ENCODE measurements around the gene MALT1. TPM values are rescaled to one million over a fixed set of nuclear protein-coding genes. Genes with fewer than 3 reads are reported as not detected.

The MALT1 gene
- total and polyA plus RNA-seq, 2 donors (not counting 1 experiment from before 2014, with no cell fraction given) = 18.0 to 25.5 TPM

GRCh38 chr18:58637946-58638345, 33.3 kb upstream of the MALT1 start:
- Histone ChIP-seq H3K27me3 (ENCODE audit: control insufficient read depth, insufficient read depth, low read length) (no peaks in the 10 kb centered on the region), H2AFZ (ENCODE audit: low read length) (no peak overlapping the region), H4K20me1 (ENCODE audit: control insufficient read depth, extremely low read depth, insufficient read depth, low read length) (no peaks in the 10 kb centered on the region), H3K4me2 (ENCODE audit: extremely low read depth, insufficient read depth, low read length) (no peak overlapping the region), H3K27ac (ENCODE audit: insufficient read depth, low read length) (no peak overlapping the region), H3K4me1 (ENCODE audit: control insufficient read depth, extremely low read depth, insufficient read depth, low read length) (peaks cover 7% of the 10 kb centered on the region), H3K36me3 (ENCODE audit: control insufficient read depth, insufficient read depth, low read length) (no peaks in the 10 kb centered on the region), H3K9me3 (ENCODE audit: control insufficient read depth, insufficient read depth, low read depth, low read length) (no peaks in the 10 kb centered on the region), H3K79me2 (ENCODE audit: control insufficient read depth, insufficient read depth, low read length) (no peaks in the 10 kb centered on the region), H3K4me3 (replicated peaks in 1 of 4; ENCODE audit: control extremely low read depth in 1 of 4, insufficient read depth in 1 of 4, low read depth in 3 of 4, low read length in 4 of 4) (no peak overlapping the region), H3K9ac (ENCODE audit: insufficient read depth, low read length) (no peak overlapping the region)
- TF ChIP-seq CTCF (conservative IDR thresholded peaks at IDR 0.05 in 1 of 2, IDR thresholded peaks at IDR 0.05 in 1 of 2; ENCODE audit: low read depth in 1 of 2, low read length in 2 of 2) = no peak
- no peak for TF ChIP-seq EZH2 (IDR thresholded peaks at IDR 0.05; ENCODE audit: low read length, missing control alignments)
- DNase-seq (ENCODE audit: low read depth in 2 of 2) = no peak

GRCh38 chr18:58638441-58638840, 32.8 kb upstream of the MALT1 start:
- H4K20me1 ChIP-seq (ENCODE audit: control insufficient read depth, extremely low read depth, insufficient read depth, low read length) = no peaks in the 10 kb centered on the region
- no peaks in the 10 kb centered on the region for H3K9me3 ChIP-seq (ENCODE audit: control insufficient read depth, insufficient read depth, low read depth, low read length)
- H3K27ac ChIP-seq (ENCODE audit: insufficient read depth, low read length) = no peak overlapping the region
- H3K27me3 ChIP-seq (ENCODE audit: control insufficient read depth, insufficient read depth, low read length) = no peaks in the 10 kb centered on the region
- H3K36me3 ChIP-seq (ENCODE audit: control insufficient read depth, insufficient read depth, low read length) = no peaks in the 10 kb centered on the region
- H3K79me2 ChIP-seq (ENCODE audit: control insufficient read depth, insufficient read depth, low read length) = no peaks in the 10 kb centered on the region
- no peak for TF ChIP-seq CTCF (conservative IDR thresholded peaks at IDR 0.05 in 1 of 2, IDR thresholded peaks at IDR 0.05 in 1 of 2; ENCODE audit: low read depth in 1 of 2, low read length in 2 of 2)
- TF ChIP-seq EZH2 (IDR thresholded peaks at IDR 0.05; ENCODE audit: low read length, missing control alignments) = no peak
- no peak overlapping the region for H3K4me2 ChIP-seq (ENCODE audit: extremely low read depth, insufficient read depth, low read length)
- H3K4me3 ChIP-seq (replicated peaks in 1 of 4; ENCODE audit: control extremely low read depth in 1 of 4, insufficient read depth in 1 of 4, low read depth in 3 of 4, low read length in 4 of 4) = no peak overlapping the region
- no peak overlapping the region for H3K9ac ChIP-seq (ENCODE audit: insufficient read depth, low read length)
- peaks cover 7% of the 10 kb centered on the region for H3K4me1 ChIP-seq (ENCODE audit: control insufficient read depth, extremely low read depth, insufficient read depth, low read length)
- no peak overlapping the region for H2AFZ ChIP-seq (ENCODE audit: low read length)
- DNase-seq (ENCODE audit: low read depth in 2 of 2) = peak in 1 of 2 donors; percentile 80

- no peaks in the 10 kb centered on the region for H3K27me3 ChIP-seq (ENCODE audit: control insufficient read depth, insufficient read depth, low read length)
- H4K20me1 ChIP-seq (ENCODE audit: control insufficient read depth, extremely low read depth, insufficient read depth, low read length) = no peaks in the 10 kb centered on the region
- H3K4me3 ChIP-seq (replicated peaks in 1 of 4; ENCODE audit: control extremely low read depth in 1 of 4, insufficient read depth in 1 of 4, low read depth in 3 of 4, low read length in 4 of 4) = no peak overlapping the region
- H3K79me2 ChIP-seq (ENCODE audit: control insufficient read depth, insufficient read depth, low read length) = no peaks in the 10 kb centered on the region
- no peak overlapping the region for H2AFZ ChIP-seq (ENCODE audit: low read length)
- no peak for DNase-seq (ENCODE audit: low read depth in 2 of 2)
- peaks cover 7% of the 10 kb centered on the region for H3K4me1 ChIP-seq (ENCODE audit: control insufficient read depth, extremely low read depth, insufficient read depth, low read length)
- TF ChIP-seq EZH2 (IDR thresholded peaks at IDR 0.05; ENCODE audit: low read length, missing control alignments) = no peak
- no peak for TF ChIP-seq CTCF (conservative IDR thresholded peaks at IDR 0.05 in 1 of 2, IDR thresholded peaks at IDR 0.05 in 1 of 2; ENCODE audit: low read depth in 1 of 2, low read length in 2 of 2)
- H3K9me3 ChIP-seq (ENCODE audit: control insufficient read depth, insufficient read depth, low read depth, low read length) = no peaks in the 10 kb centered on the region
- H3K4me2 ChIP-seq (ENCODE audit: extremely low read depth, insufficient read depth, low read length) = no peak overlapping the region
- H3K27ac ChIP-seq (ENCODE audit: insufficient read depth, low read length) = no peak overlapping the region
- no peak overlapping the region for H3K9ac ChIP-seq (ENCODE audit: insufficient read depth, low read length)
- no peaks in the 10 kb centered on the region for H3K36me3 ChIP-seq (ENCODE audit: control insufficient read depth, insufficient read depth, low read length)
These were observed 32.0 kb upstream of the MALT1 start for GRCh38 chr18:58639237-58639636.
